ENCODE results near the gene RUBCNL. TPM values are rescaled to one million over a fixed set of nuclear protein-coding genes. Genes with fewer than 3 reads are reported as not detected.

RUBCNL gene
- polyA plus RNA-seq, 1 of the 3 experiments (the other 2 are of a cell fraction) = 0.07 TPM

- no peaks in the 10 kb centered on the region for H3K36me3 ChIP-seq (replicated peaks in 1 of 2; ENCODE audit: control insufficient read depth in 1 of 2, insufficient read depth in 2 of 2, low read length in 1 of 2)
- H3K4me1 ChIP-seq (ENCODE audit: control insufficient read depth in 1 of 2, insufficient read depth in 2 of 2, low read depth in 1 of 2, low read length in 1 of 2) = peaks cover 0 to 5% of the 10 kb centered on the region in 2 experiments; a peak in 1 of 4 replicates
- no peak overlapping the region for H3K4me3 ChIP-seq (ENCODE audit: low read depth in 2 of 2, low read length in 1 of 2)
- no peak for TF ChIP-seq ELF1 (IDR thresholded peaks at IDR 0.05)
- TF ChIP-seq MAX (IDR thresholded peaks at IDR 0.05; ENCODE audit: low read depth) = no peak
- no peak for TF ChIP-seq PBX3 (IDR thresholded peaks at IDR 0.05)
- TF ChIP-seq CTCF (IDR thresholded peaks at IDR 0.05) = no peak
- TF ChIP-seq SIN3A (IDR thresholded peaks at IDR 0.05; ENCODE audit: borderline replicate concordance, low read depth, low read length) = no peak
- no peak for TF ChIP-seq USF1 (IDR thresholded peaks at IDR 0.05; ENCODE audit: borderline replicate concordance, low read depth)
- no peak for TF ChIP-seq IRF3 (IDR thresholded peaks at IDR 0.05; ENCODE audit: low read depth, low read length)
- TF ChIP-seq YY1 (IDR thresholded peaks at IDR 0.05; ENCODE audit: low read depth) = no peak
- no peak for TF ChIP-seq TCF12 (IDR thresholded peaks at IDR 0.05)
- H3K4me2 ChIP-seq = no peak overlapping the region
- no peaks in the 10 kb centered on the region for H3F3A ChIP-seq (replicated peaks; ENCODE audit: insufficient read depth)
- no peak overlapping the region for H3K9ac ChIP-seq
- no peaks in the 10 kb centered on the region for H4K20me1 ChIP-seq (ENCODE audit: insufficient read depth)
- H3K9me2 ChIP-seq = no peaks in the 10 kb centered on the region
- H3K79me2 ChIP-seq (ENCODE audit: insufficient read depth) = no peaks in the 10 kb centered on the region
- H3K27me3 ChIP-seq (ENCODE audit: insufficient read depth) = no peaks in the 10 kb centered on the region; the same call in 1 of the 2 replicates
- WGBS (ENCODE audit: low lambda C conversion rate) = 56% methylated on average over 2 of the region's 2 CpGs
- H3K9me3 ChIP-seq = no peaks in the 10 kb centered on the region
- no peak overlapping the region for H2AFZ ChIP-seq (ENCODE audit: low read depth)
- H3K27ac ChIP-seq (ENCODE audit: low read depth in 2 of 2, low read length in 1 of 2) = no peak overlapping the region
- ChIA-PET CTCF (no interaction called here), POLR2A (no interaction called here)
- DNase-seq = no peak
These were observed 5.9 kb upstream of the RUBCNL start for GRCh38 chr13:46392967-46393366.

GRCh38 chr13:46389457-46390451, 2.7 kb upstream of the RUBCNL start:
- CTCF ChIA-PET = interaction anchor here (0.6 kb wide), 1 partner anchor 11 kb away, joined by 3 read pairs; no protein-coding TSS in a partner anchor
- Histone ChIP-seq H3K36me3 (replicated peaks in 1 of 2; ENCODE audit: control insufficient read depth in 1 of 2, insufficient read depth in 2 of 2, low read length in 1 of 2) (no peaks in the 10 kb centered on the region), H3K4me3 (ENCODE audit: low read depth in 2 of 2, low read length in 1 of 2) (no peak overlapping the region), H2AFZ (ENCODE audit: low read depth) (no peak overlapping the region), H3K79me2 (ENCODE audit: insufficient read depth) (no peaks in the 10 kb centered on the region), H3K9ac (no peak overlapping the region), H3K4me1 (ENCODE audit: control insufficient read depth in 1 of 2, insufficient read depth in 2 of 2, low read depth in 1 of 2, low read length in 1 of 2) (peaks cover 5 to 8% of the 10 kb centered on the region in 2 experiments; a peak in 2 of 4 replicates), H3K27me3 (ENCODE audit: insufficient read depth) (peaks cover 12% of the 10 kb centered on the region; the same call in 1 of the 2 replicates), H3K9me2 (no peaks in the 10 kb centered on the region), H3K27ac (ENCODE audit: low read depth in 2 of 2, low read length in 1 of 2) (no peak overlapping the region), H3K9me3 (no peaks in the 10 kb centered on the region), H3K4me2 (no peak overlapping the region), H4K20me1 (ENCODE audit: insufficient read depth) (no peaks in the 10 kb centered on the region), H3F3A (replicated peaks; ENCODE audit: insufficient read depth) (no peaks in the 10 kb centered on the region)
- POLR2A ChIA-PET = no interaction called here
- DNase-seq = no peak
- 71% methylated on average over 9 of the region's 9 CpGs for WGBS (ENCODE audit: low lambda C conversion rate)
- no peak for TF ChIP-seq FOSL2 (IDR thresholded peaks at IDR 0.05; ENCODE audit: borderline replicate concordance, low read depth)
- TF ChIP-seq JUND (IDR thresholded peaks at IDR 0.05) = no peak
- TF ChIP-seq EZH2phosphoT487 (IDR thresholded peaks at IDR 0.05; ENCODE audit: borderline replicate concordance, low read depth) = no peak
- TF ChIP-seq REST (IDR thresholded peaks at IDR 0.05; ENCODE audit: low read depth, low read length) = no peak
- TF ChIP-seq TCF12 (IDR thresholded peaks at IDR 0.05) = no peak
- no peak for TF ChIP-seq ZBTB33 (IDR thresholded peaks at IDR 0.05; ENCODE audit: borderline replicate concordance, low read depth)
